Neuron (in vitro differentiated cells): Measurements from ENCODE around the gene KCTD6.

Experiments used
- H2AFZ ChIP-seq: one replicate; pipeline ENCODE4 v1.6.1; 2013; ENCODE audit warnings: low read depth, mild to moderate bottlenecking, inconsistent platforms, low read length, moderate library complexity
- H3K27me3 ChIP-seq: one replicate; pipeline ENCODE4 v1.6.1; 2013; ENCODE audit warnings: low read length; ENCODE audit not compliant: insufficient read depth
- H3K36me3 ChIP-seq: one replicate; pipeline ENCODE4 v1.6.1; 2013; ENCODE audit warnings: low read length; ENCODE audit not compliant: insufficient read depth
- H3K4me1 ChIP-seq: one replicate; pipeline ENCODE4 v1.6.1; 2013; ENCODE audit warnings: low read length; ENCODE audit not compliant: insufficient read depth
- H3K4me3 ChIP-seq: 2 replicates; pipeline ENCODE4 v1.5.1; 2013; ENCODE audit warnings: mild to moderate bottlenecking, low read length, moderate library complexity
- H3K9me3 ChIP-seq: one replicate; pipeline ENCODE4 v1.6.1; 2013; ENCODE audit warnings: low read length

The KCTD6 gene

GRCh38 chr3:58474348-58474911, 17.5 kb upstream of the KCTD6 start:
- Histone ChIP-seq H2AFZ (no peak overlapping the region), H3K4me3 (no peak overlapping the region), H3K4me1 (peaks cover 14% of the 10 kb centered on the region), H3K9me3 (peaks cover 3% of the 10 kb centered on the region), H3K27me3 (no peaks in the 10 kb centered on the region), H3K36me3 (no peaks in the 10 kb centered on the region)

- peaks cover 14% of the 10 kb centered on the region for H3K4me1 ChIP-seq
- H3K4me3 ChIP-seq = no peak overlapping the region
- H2AFZ ChIP-seq = no peak overlapping the region
- H3K9me3 ChIP-seq = peaks cover 3% of the 10 kb centered on the region
- H3K27me3 ChIP-seq = no peaks in the 10 kb centered on the region
- H3K36me3 ChIP-seq = no peaks in the 10 kb centered on the region
These were observed 16.8 kb upstream of the KCTD6 start for GRCh38 chr3:58474967-58475578.

GRCh38 chr3:58478781-58479180, 13.1 kb upstream of the KCTD6 start:
- no peaks in the 10 kb centered on the region for H3K27me3 ChIP-seq
- no peak overlapping the region for H3K4me3 ChIP-seq
- H2AFZ ChIP-seq = no peak overlapping the region
- no peaks in the 10 kb centered on the region for H3K36me3 ChIP-seq
- no peaks in the 10 kb centered on the region for H3K4me1 ChIP-seq
- H3K9me3 ChIP-seq = peaks cover 3% of the 10 kb centered on the region

GRCh38 chr3:58480309-58480708, 11.6 kb upstream of the KCTD6 start:
- H3K9me3 ChIP-seq = peaks cover 3% of the 10 kb centered on the region
- H3K4me1 ChIP-seq = no peaks in the 10 kb centered on the region
- H3K4me3 ChIP-seq = no peak overlapping the region
- H3K27me3 ChIP-seq = peaks cover 2% of the 10 kb centered on the region
- H3K36me3 ChIP-seq = no peaks in the 10 kb centered on the region
- no peak overlapping the region for H2AFZ ChIP-seq

- H3K4me1 ChIP-seq = no peaks in the 10 kb centered on the region
- H3K4me3 ChIP-seq = no peak overlapping the region
- H3K9me3 ChIP-seq = peaks cover 3% of the 10 kb centered on the region
- no peak overlapping the region for H2AFZ ChIP-seq
- H3K36me3 ChIP-seq = no peaks in the 10 kb centered on the region
- H3K27me3 ChIP-seq = peaks cover 2% of the 10 kb centered on the region
These were observed 8.8 kb upstream of the KCTD6 start for GRCh38 chr3:58482917-58483636.

- Histone ChIP-seq H3K36me3 (no peaks in the 10 kb centered on the region), H3K27me3 (peaks cover 2% of the 10 kb centered on the region), H3K4me1 (no peaks in the 10 kb centered on the region), H2AFZ (no peak overlapping the region), H3K4me3 (no peak overlapping the region), H3K9me3 (peaks cover 1% of the 10 kb centered on the region)
These were observed 7.7 kb upstream of the KCTD6 start for GRCh38 chr3:58484045-58484721.

GRCh38 chr3:58484722-58485069, 7.2 kb upstream of the KCTD6 start:
- H3K36me3 ChIP-seq = no peaks in the 10 kb centered on the region
- peaks cover 2% of the 10 kb centered on the region for H3K27me3 ChIP-seq
- H2AFZ ChIP-seq = no peak overlapping the region
- no peak overlapping the region for H3K4me3 ChIP-seq
- no peaks in the 10 kb centered on the region for H3K4me1 ChIP-seq
- H3K9me3 ChIP-seq = no peaks in the 10 kb centered on the region

- H2AFZ ChIP-seq = no peak overlapping the region
- no peaks in the 10 kb centered on the region for H3K9me3 ChIP-seq
- H3K27me3 ChIP-seq = peaks cover 2% of the 10 kb centered on the region
- H3K4me1 ChIP-seq = no peaks in the 10 kb centered on the region
- H3K36me3 ChIP-seq = no peaks in the 10 kb centered on the region
- no peak overlapping the region for H3K4me3 ChIP-seq
These were observed 6.0 kb upstream of the KCTD6 start for GRCh38 chr3:58485801-58486435.

GRCh38 chr3:58487140-58487886, 4.6 kb upstream of the KCTD6 start:
- H3K4me3 ChIP-seq = no peak overlapping the region
- no peaks in the 10 kb centered on the region for H3K36me3 ChIP-seq
- no peaks in the 10 kb centered on the region for H3K9me3 ChIP-seq
- H3K27me3 ChIP-seq = peaks cover 2% of the 10 kb centered on the region
- no peak overlapping the region for H2AFZ ChIP-seq
- H3K4me1 ChIP-seq = peaks cover 2% of the 10 kb centered on the region

GRCh38 chr3:58488967-58489366, 2.9 kb upstream of the KCTD6 start:
- peaks cover 15% of the 10 kb centered on the region for H3K4me1 ChIP-seq
- no peaks in the 10 kb centered on the region for H3K9me3 ChIP-seq
- no peak overlapping the region for H2AFZ ChIP-seq
- H3K27me3 ChIP-seq = peaks cover 2% of the 10 kb centered on the region
- H3K36me3 ChIP-seq = no peaks in the 10 kb centered on the region
- no peak overlapping the region for H3K4me3 ChIP-seq

- no peaks in the 10 kb centered on the region for H3K27me3 ChIP-seq
- H3K9me3 ChIP-seq = no peaks in the 10 kb centered on the region
- peaks cover 34% of the 10 kb centered on the region for H3K4me1 ChIP-seq
- H2AFZ ChIP-seq = peak overlapping the region; percentile 74
- H3K36me3 ChIP-seq = no peaks in the 10 kb centered on the region
- peak overlapping the region; percentile 57 for H3K4me3 ChIP-seq
These were observed 915 bp upstream of the KCTD6 start for GRCh38 chr3:58490860-58491501.

- H3K4me1 ChIP-seq = peaks cover 48% of the 10 kb centered on the region
These were observed 604 bp downstream of the KCTD6 start for GRCh38 chr3:58492494-58492905.

More at GRCh38 chr3:58492494-58492905, 604 bp downstream of the KCTD6 start:
- no peaks in the 10 kb centered on the region for H3K27me3 ChIP-seq
- H2AFZ ChIP-seq = peak overlapping the region; percentile 43
- H3K36me3 ChIP-seq = no peaks in the 10 kb centered on the region
- H3K9me3 ChIP-seq = no peaks in the 10 kb centered on the region
- H3K4me3 ChIP-seq = peak overlapping the region; percentile 94
